ENCODE measurements around the gene TPK1. TPM values are rescaled to one million over a fixed set of nuclear protein-coding genes. Genes with fewer than 3 reads are reported as not detected.

The TPK1 gene
- total and polyA plus RNA-seq, 2 of the 13 experiments (the other 11 are each of a cell fraction or from before 2014, with no cell fraction given), result 1.0 to 1.2 TPM

DNA sequence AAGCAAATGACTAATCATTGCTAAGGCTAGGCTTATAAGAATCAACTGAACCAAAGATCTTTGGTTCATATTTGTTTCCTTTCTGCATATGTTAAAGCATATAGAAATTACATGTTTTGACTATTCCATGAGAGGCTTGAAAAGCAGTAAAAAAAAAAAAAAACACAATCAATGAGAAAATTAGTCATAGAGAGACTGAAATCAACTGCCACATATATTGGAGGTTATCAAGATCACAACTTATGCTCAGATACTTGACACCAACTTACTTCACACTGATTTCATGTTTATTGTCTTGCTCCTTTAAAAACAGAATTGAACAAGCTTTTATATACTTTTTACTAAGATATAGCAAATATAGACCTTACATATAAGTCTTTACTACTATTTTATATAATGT, 161.3 kb downstream of the TPK1 start:
- Histone ChIP-seq H3K36me3 (replicated peaks in 1 of 2; ENCODE audit: control insufficient read depth in 1 of 2, insufficient read depth in 2 of 2, low read length in 2 of 2) (no peaks in the 10 kb centered on the region), H3K9ac (ENCODE audit: insufficient read depth, low read depth, low read length) (no peak overlapping the region), H4K20me1 (ENCODE audit: insufficient read depth, low read length) (no peaks in the 10 kb centered on the region), H3K27me3 (ENCODE audit: control insufficient read depth in 1 of 2, insufficient read depth in 2 of 2, low read length in 2 of 2) (no peaks in the 10 kb centered on the region), H3K4me2 (ENCODE audit: low read depth, low read length) (no peak overlapping the region), H3K79me2 (ENCODE audit: insufficient read depth, low read length) (no peaks in the 10 kb centered on the region), H3K9me3 (ENCODE audit: low read length) (no peaks in the 10 kb centered on the region), H3K4me1 (ENCODE audit: insufficient read depth, low read length) (no peaks in the 10 kb centered on the region), H3K4me3 (replicated peaks in 1 of 3; ENCODE audit: insufficient read depth in 1 of 3, low read depth in 2 of 3, low read length in 3 of 3) (no peak overlapping the region), H3K27ac (ENCODE audit: extremely low read length, insufficient read depth, low read length) (no peak overlapping the region), H2AFZ (ENCODE audit: low read length) (no peak overlapping the region)
- POLR2A ChIA-PET, result no interaction called here
- no TSS peak for BruUV-seq (replicated peaks)
- ATAC-seq (no peak), DNase-seq (ENCODE audit: low spot score) (no peak), FAIRE-seq (no peak)
- in situ Hi-C loops (cut with HindIII; ENCODE audit: extremely low pct_ligation_motif_present, low pct_unique_long_range_greater_than_20kb) (no loop called here), intact Hi-C loops (cut with micrococcal nuclease; ENCODE audit: unreplicated experiment) (no loop called here)
- TF ChIP-seq, protein P1, sequence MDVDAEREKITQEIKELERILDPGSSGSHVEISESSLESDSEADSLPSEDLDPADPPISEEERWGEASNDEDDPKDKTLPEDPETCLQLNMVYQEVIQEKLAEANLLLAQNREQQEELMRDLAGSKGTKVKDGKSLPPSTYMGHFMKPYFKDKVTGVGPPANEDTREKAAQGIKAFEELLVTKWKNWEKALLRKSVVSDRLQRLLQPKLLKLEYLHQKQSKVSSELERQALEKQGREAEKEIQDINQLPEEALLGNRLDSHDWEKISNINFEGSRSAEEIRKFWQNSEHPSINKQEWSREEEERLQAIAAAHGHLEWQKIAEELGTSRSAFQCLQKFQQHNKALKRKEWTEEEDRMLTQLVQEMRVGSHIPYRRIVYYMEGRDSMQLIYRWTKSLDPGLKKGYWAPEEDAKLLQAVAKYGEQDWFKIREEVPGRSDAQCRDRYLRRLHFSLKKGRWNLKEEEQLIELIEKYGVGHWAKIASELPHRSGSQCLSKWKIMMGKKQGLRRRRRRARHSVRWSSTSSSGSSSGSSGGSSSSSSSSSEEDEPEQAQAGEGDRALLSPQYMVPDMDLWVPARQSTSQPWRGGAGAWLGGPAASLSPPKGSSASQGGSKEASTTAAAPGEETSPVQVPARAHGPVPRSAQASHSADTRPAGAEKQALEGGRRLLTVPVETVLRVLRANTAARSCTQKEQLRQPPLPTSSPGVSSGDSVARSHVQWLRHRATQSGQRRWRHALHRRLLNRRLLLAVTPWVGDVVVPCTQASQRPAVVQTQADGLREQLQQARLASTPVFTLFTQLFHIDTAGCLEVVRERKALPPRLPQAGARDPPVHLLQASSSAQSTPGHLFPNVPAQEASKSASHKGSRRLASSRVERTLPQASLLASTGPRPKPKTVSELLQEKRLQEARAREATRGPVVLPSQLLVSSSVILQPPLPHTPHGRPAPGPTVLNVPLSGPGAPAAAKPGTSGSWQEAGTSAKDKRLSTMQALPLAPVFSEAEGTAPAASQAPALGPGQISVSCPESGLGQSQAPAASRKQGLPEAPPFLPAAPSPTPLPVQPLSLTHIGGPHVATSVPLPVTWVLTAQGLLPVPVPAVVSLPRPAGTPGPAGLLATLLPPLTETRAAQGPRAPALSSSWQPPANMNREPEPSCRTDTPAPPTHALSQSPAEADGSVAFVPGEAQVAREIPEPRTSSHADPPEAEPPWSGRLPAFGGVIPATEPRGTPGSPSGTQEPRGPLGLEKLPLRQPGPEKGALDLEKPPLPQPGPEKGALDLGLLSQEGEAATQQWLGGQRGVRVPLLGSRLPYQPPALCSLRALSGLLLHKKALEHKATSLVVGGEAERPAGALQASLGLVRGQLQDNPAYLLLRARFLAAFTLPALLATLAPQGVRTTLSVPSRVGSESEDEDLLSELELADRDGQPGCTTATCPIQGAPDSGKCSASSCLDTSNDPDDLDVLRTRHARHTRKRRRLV (CRISPR knock-in tag; IDR thresholded peaks at IDR 0.05), result no peak
- TF ChIP-seq, protein P2, sequence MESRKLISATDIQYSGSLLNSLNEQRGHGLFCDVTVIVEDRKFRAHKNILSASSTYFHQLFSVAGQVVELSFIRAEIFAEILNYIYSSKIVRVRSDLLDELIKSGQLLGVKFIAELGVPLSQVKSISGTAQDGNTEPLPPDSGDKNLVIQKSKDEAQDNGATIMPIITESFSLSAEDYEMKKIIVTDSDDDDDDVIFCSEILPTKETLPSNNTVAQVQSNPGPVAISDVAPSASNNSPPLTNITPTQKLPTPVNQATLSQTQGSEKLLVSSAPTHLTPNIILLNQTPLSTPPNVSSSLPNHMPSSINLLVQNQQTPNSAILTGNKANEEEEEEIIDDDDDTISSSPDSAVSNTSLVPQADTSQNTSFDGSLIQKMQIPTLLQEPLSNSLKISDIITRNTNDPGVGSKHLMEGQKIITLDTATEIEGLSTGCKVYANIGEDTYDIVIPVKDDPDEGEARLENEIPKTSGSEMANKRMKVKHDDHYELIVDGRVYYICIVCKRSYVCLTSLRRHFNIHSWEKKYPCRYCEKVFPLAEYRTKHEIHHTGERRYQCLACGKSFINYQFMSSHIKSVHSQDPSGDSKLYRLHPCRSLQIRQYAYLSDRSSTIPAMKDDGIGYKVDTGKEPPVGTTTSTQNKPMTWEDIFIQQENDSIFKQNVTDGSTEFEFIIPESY (CRISPR knock-in tag; IDR thresholded peaks at IDR 0.05), result no peak
- TF ChIP-seq FOXJ3 (CRISPR knock-in tag; IDR thresholded peaks at IDR 0.05; ENCODE audit: borderline replicate concordance) (no peak), ZNF30 (CRISPR knock-in tag; IDR thresholded peaks at IDR 0.05) (no peak), SMAD9 (CRISPR knock-in tag; IDR thresholded peaks at IDR 0.05) (no peak), YY1 (IDR thresholded peaks at IDR 0.05; ENCODE audit: insufficient read depth, insufficient replicate concordance, low read depth, low read length) (no peak), PHB2 (IDR thresholded peaks at IDR 0.05; ENCODE audit: partially characterized antibody) (no peak), KLF12 (CRISPR knock-in tag; IDR thresholded peaks at IDR 0.05; ENCODE audit: borderline replicate concordance) (no peak), ZNF468 (CRISPR knock-in tag; IDR thresholded peaks at IDR 0.05) (no peak), GATAD1 (CRISPR knock-in tag; IDR thresholded peaks at IDR 0.05) (no peak)
- TF ChIP-seq, protein P3, sequence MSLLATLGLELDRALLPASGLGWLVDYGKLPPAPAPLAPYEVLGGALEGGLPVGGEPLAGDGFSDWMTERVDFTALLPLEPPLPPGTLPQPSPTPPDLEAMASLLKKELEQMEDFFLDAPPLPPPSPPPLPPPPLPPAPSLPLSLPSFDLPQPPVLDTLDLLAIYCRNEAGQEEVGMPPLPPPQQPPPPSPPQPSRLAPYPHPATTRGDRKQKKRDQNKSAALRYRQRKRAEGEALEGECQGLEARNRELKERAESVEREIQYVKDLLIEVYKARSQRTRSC (CRISPR knock-in tag; IDR thresholded peaks at IDR 0.05; ENCODE audit: low read depth), result no peak
- CTCF ChIA-PET (ENCODE audit: low intra/inter-chr PET ratio, low total read pairs), result no interaction called here

All from HepG2 (cell line).